Measurements from ENCODE around the gene TANGO2.

TANGO2 gene

DNA sequence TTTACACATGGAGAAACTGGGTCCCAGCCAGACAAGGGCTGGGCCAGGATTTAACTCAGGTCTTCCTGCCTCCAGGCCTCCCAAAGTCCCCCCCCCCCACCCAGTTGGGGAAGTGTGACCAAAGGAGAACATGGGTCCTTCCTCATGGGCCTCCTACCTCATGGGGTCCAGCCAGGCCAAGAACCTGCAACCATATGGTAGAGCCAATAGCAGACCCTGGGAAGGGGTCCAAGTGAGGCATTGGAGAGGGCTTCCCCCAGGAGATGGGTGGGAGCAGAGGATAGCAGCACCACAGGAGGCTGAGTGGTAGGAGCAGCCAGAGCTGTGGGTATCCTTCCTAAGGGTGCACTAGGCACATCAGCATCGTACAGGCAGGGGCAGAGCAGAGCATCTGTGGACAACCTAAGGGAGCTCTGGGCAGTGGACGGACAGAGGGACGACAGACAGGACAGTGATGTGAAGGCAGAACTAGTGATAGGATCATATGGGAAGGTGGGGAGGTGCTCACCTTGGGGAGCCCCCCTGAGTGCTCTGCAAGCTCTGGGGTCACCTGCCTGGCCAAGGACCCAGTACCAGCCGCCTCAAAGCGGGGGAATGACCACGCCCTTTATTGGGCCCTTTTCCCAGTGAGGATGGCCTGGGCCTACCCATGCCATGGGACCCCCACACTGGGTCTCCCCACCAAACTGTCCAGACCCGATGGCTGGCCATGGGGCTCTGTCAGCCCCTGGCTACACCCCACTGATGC lies 8.7 kb upstream of the TANGO2 start:
- no peak for DNase-seq (ENCODE audit: low read depth, low spot score)

- no peak for DNase-seq (ENCODE audit: low read depth, low spot score)
Measured at GRCh38 chr22:20012741-20013331, 8.1 kb upstream of the TANGO2 start.

GRCh38 chr22:20013382-20013871 lies 7.5 kb upstream of the TANGO2 start:
- no peak for DNase-seq (ENCODE audit: low read depth, low spot score)

- DNase-seq (ENCODE audit: low read depth, low spot score) = no peak
Measured at GRCh38 chr22:20014526-20015186, 6.3 kb upstream of the TANGO2 start.

DNA sequence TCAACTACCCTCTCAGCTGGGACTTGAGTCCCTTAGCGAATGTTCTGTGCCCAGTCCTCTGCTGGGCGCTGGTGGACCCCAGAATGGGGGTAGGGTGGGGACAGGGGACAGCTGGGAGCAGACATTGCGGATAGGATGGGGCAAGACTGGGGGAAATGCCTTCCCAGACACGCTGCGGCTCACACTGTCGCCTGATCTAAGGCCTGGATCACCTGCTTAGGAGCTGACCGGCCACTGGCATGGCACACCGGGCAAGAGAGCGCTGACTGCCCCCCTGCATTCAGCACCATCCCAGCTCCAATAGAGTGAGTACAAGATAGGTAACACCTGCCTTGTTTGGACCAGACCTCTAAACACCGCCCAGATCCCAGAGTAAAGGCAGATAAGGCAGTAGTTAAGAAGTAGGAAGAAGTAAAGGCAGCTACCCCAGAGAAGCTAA lies 5.7 kb upstream of the TANGO2 start:
- DNase-seq (ENCODE audit: low read depth, low spot score) = no peak

DNA sequence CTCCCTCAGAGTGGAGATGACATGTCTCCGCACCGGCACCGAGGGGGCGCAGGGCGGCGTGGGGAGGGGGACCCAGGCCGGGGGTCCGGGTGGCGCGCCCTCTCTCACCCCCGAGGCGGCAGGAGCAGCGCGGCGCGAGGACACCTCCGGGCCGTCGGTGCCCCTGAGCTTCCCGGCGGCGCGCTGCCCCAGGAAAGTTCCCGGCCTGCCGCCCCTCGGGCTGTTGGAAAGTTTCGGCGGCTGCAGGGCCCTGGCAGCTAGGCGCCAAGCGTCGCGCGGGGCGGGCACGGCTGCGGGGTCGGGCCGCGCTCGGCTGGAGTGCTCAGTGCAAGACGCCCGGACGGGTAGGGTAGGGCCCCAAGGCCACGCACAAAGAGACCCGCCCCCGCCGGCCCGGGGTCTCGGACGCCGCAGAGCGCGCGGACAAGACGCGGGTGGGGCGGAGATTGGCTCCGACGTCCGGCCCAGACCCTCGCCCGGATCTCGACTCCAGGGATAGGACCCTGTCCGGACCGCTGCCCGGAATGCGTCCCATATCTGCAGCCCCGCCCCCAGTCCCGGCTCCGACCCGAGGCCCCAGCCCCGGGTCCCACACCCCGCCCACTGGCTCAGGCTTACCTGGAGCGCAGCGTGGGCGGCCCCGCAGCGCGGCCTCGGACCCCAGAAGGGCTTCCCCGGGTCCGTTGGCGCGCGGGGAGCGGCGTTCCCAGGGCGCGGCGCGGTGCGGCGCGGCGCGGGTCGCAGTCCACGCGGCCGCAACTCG lies 4.8 kb upstream of the TANGO2 start:
- no peak for DNase-seq (ENCODE audit: low read depth, low spot score)

DNA sequence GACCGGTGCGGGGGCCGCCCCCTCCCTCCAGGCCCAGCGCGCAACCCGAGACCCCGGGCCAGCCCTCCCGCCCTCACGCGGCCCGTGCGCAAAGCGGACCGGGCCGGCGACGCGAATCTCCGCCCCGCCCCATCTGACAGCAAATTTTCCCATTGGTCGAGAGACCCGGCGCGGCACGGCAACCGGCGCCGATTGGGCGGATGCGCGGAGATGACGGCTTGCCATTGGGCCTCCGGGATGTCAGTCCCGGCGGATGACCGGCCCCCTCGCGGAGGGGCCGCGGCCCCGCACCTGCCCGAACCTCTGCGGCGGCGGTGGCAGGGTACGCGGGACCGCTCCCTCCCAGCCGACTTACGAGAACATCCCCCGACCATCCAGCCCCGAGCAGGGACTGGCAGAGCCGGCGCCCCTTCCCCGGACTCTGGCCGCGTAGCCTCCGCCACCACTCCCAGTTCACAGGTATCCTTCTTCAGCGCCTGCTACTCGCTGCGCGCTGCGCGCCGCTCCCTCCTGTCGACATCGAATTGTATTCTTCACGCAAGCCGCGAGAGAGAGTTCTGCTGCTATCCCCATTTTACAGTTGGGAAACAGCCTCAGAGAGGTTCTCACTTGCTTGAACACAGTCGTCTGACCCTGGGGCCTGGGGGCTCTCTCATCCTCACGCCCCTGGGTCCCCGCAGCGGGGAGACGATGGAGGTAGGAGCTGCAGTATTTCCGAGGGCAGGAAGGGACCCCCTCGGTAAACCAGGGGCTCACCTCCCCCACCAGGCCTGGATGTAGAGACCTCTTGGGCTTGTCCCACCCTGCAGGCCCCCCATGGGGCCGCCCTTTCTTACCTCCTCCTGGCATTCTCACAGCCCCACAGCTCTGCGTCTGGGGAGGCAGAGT lies 3.9 kb upstream of the TANGO2 start, which contains the start of gene ARVCF:
TSS of gene ARVCF (minus strand) at position 90 of the 888 bp plus-strand sequence. CDS start 26,029 bp downstream, outside the sequence.
- DNase-seq (ENCODE audit: low read depth, low spot score) = peak; percentile 80

- DNase-seq (ENCODE audit: low read depth, low spot score) = no peak
Measured at GRCh38 chr22:20017622-20017958, 3.3 kb upstream of the TANGO2 start.

GRCh38 chr22:20018001-20018400 lies 2.9 kb upstream of the TANGO2 start:
- no peak for DNase-seq (ENCODE audit: low read depth, low spot score)

GRCh38 chr22:20019661-20020532 lies 1.0 kb upstream of the TANGO2 start:
- DNase-seq (ENCODE audit: low read depth, low spot score) = no peak

DNA sequence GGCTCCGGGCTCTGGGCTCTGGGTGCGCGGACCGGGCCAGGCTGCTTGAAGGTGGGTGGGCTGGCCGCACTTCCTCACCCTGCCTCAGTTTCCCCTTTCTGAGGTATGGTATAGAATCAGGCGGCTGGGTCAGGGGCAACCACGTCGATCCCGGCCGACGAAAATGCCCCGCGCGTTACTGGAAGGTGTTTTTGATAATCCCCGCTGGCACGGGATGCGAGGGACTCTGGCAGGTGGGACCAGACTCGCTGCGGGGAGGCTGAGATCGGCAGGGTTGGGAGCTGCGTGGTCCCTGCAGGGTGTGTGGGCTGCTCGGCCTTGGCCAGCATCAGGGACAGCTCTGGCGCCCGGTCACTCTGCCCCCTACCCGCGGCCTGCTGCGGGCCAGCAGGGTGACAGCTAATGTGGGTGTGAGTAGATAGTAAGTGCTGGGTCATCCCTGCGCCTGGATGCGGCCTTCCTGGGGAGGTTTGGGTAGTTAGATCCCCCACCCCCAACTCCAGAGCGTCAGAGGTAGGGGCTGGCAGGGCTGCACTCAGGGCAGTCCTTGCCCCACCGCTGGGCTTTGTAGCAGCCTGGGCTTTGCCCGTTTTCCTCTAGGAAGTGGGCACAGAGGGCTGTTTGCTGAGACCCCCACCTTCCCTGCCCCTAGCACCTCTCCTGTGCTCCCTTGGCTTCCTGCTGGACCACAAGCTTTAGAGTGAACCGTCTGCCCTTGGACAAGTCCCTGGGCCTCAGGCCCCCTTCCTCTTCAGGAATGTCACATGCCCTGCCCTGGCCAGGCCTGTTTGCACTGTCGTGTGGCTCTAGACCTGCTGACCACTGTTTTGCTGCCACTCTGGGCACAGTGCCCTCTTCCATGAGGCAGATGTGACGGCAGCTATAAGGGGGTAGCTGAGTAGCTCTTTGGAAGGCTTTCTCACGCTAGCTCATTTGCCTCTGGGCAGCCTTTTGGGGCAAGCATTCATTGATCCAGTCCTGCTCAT lies 579 bp downstream of the TANGO2 start:
- no peak for DNase-seq (ENCODE audit: low read depth, low spot score)

GRCh38 chr22:20022231-20022977 lies 1.5 kb downstream of the TANGO2 start:
- DNase-seq (ENCODE audit: low read depth, low spot score) = no peak

DNA sequence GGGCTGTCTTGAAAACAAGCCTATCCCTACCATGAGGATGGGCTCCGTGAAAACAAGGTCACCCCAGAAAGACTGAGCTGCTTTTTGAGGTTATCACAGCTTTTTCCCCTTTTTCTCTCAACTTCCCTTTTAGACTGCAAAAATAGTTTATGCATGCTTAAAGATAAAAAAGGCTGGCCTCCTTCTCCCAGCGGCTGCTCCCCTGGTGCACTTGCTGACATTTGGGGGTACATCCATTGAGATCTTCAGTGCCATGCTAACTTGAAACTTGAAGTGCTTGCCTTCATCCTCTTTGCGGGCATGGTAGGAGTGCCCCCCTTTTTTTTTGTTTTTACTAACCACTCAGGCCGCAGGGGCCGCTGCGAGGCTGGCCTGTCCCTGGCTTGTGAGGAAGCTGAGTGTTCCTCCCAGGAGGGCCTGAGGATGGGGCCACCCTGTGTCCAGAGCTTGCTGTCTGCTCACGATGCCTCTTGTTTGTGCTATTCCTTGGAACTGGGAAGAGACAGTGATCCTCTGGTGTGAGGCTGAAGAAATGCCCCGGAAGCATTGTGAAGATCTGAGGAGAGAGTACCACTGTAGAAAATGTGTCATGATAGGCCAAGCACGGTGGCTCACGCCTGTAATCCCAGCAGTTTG lies 2.2 kb downstream of the TANGO2 start:
- DNase-seq (ENCODE audit: low read depth, low spot score) = no peak

DNA sequence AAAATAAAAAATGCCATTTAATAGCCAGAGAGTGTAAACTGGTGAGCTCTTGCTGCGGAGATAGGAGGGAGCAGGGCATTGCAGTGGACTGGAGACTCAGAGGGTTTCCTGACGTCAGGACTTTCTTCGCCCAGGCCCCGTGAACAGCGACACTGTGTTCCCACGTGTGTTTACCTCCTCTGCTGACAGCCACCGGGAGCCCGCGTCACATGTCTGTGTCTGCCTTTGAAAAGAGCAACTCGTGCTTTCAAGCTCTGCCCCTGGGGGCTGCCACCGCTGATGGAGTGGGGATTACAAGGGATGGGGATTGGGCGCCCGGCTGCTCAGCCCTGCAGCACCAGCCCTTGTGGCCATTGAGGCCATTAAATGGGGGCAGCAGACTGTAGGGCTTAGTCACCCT lies 3.3 kb downstream of the TANGO2 start:
- no peak for DNase-seq (ENCODE audit: low read depth, low spot score)

- no peak for DNase-seq (ENCODE audit: low read depth, low spot score)
Measured at GRCh38 chr22:20024650-20025397, 3.9 kb downstream of the TANGO2 start.

DNA sequence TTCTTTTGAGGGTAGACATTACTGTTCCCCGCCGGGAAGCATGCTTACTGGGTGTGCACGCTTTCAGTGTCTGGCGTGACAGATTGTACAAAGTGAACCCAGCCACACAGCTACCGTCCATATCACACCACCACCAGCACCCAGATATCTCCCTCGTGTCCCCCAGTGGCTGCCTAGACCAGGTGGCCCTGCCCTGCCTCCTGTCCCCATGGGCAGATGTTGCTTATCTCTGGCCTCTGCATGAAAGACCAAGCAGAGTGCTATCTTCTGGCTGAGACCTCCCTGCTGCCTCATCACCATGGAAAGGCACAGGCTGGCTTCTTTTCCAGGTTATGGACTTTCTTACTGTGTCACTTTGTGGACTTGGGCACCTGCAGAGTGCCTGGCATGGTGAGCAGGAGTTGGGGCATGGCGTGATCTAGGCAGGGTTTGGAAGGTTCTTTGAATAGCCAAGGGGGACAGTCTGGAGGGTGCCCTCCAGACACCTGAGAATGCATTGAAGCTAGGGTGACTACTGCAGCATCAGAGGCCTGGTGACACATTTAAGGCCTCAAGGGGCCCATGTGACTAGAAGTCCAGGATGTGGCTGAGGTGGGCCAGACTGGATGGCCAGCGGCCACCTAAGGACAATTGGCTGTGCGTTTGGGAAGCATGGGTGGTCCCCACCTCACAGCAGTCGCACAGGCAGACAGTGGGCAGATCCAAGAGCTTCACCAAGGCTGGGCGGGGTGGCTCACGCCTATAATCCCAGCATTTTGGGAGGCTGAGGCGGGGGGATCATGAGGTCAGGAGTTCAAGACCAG lies 4.7 kb downstream of the TANGO2 start:
- DNase-seq (ENCODE audit: low read depth, low spot score) = no peak

Measured in activated CD4-positive, CD25-positive, alpha-beta regulatory T cell treated with anti-CD3 and anti-CD28 coated beads, Interleukin-2, amount 50 U/mL, for 16 hours (primary cell).